ENCODE results near the gene TTC34. TPM values are rescaled to one million over a fixed set of nuclear protein-coding genes. Genes with fewer than 3 reads are reported as not detected.

The TTC34 gene
- total and polyA plus RNA-seq, 2 of the 4 experiments (the other 2 are of a cell fraction), result under 0.01 to 0.09 TPM

- Histone ChIP-seq H3K14ac (replicated peaks; ENCODE audit: low read depth, low read length) (no peak overlapping the region), H3K9me1 (ENCODE audit: insufficient read depth, low read length) (no peaks in the 10 kb centered on the region), H3K9ac (ENCODE audit: low read depth, low read length) (no peak overlapping the region), H3K56ac (ENCODE audit: extremely low read depth, insufficient read depth, low read length) (no peak overlapping the region), H3K79me1 (ENCODE audit: low read depth in 1 of 2, low read length in 2 of 2) (peaks cover 0 to 12% of the 10 kb centered on the region in 2 experiments; a peak in 1 of 4 replicates), H2BK20ac (ENCODE audit: low read depth, low read length) (no peak overlapping the region), H3K36me3 (ENCODE audit: control insufficient read depth, insufficient read depth, low read length) (peaks cover 2% of the 10 kb centered on the region; the same call in 1 of the 2 replicates), H3K4ac (ENCODE audit: low read depth, low read length) (no peak overlapping the region), H2BK15ac (ENCODE audit: low read depth, low read length) (no peak overlapping the region), H3K23ac (ENCODE audit: low read depth, low read length) (no peak overlapping the region), H4K5ac (ENCODE audit: low read depth, low read length) (no peak overlapping the region), H2BK120ac (ENCODE audit: low read depth, low read length) (no peak overlapping the region), H2BK5ac (ENCODE audit: low read depth, low read length, poor library complexity, severe bottlenecking) (no peak overlapping the region), H4K91ac (ENCODE audit: insufficient read depth, low read depth, low read length) (no peak overlapping the region), H4K8ac (ENCODE audit: low read depth in 2 of 2, low read length in 2 of 2) (no peak overlapping the region), H3K4me1 (ENCODE audit: control insufficient read depth, insufficient read depth, low read length) (peaks cover 4% of the 10 kb centered on the region; the same call in 1 of the 2 replicates), H2AK5ac (ENCODE audit: low read depth, low read length) (no peak overlapping the region), H3K4me2 (ENCODE audit: low read depth, low read length) (no peak overlapping the region), H3K9me3 (ENCODE audit: control insufficient read depth, insufficient read depth, low read length) (no peaks in the 10 kb centered on the region), H2AK9ac (replicated peaks; ENCODE audit: low read depth, low read length, poor library complexity) (no peak overlapping the region), H3K27ac (ENCODE audit: insufficient read depth, low read length) (no peak overlapping the region), H4K20me1 (ENCODE audit: insufficient read depth, low read length) (no peaks in the 10 kb centered on the region), H3K4me3 (ENCODE audit: insufficient read depth, low read depth, low read length) (no peak overlapping the region), H3K18ac (ENCODE audit: low read depth, low read length) (no peak overlapping the region), H3K27me3 (ENCODE audit: control insufficient read depth, insufficient read depth, low read length) (no peaks in the 10 kb centered on the region; the same call in 1 of the 2 replicates), H2AFZ (replicated peaks; ENCODE audit: low read length, poor library complexity) (no peak overlapping the region)
- in situ Hi-C loops (cut with MboI; ENCODE audit: low sequenced_read_pairs) (no loop called here), intact Hi-C loops (cut with micrococcal nuclease) (no loop called here), dilution Hi-C loops (cut with HindIII; ENCODE audit: low sequenced_read_pairs, unreplicated experiment) (no loop called here)
- POLR2A ChIA-PET (ENCODE audit: unreplicated experiment), result no interaction called here
- CTCF ChIA-PET, result no interaction called here
- 100% methylated on average over 2 of the region's 12 CpGs; no CpG with 5 or more reads in 1 of the 2 experiments for WGBS, 2 experiments (ENCODE audit: extremely low coverage in 2 of 2, insufficient read length in 1 of 2)
- no TSS peak for BruUV-seq (replicated peaks)
- no peak for TF ChIP-seq CHD1 (IDR thresholded peaks at IDR 0.05; ENCODE audit: low read depth, low read length)
- no peak for TF ChIP-seq NFE2L2 (IDR thresholded peaks at IDR 0.05; ENCODE audit: low read depth, low read length)
- TF ChIP-seq BHLHE40 (IDR thresholded peaks at IDR 0.05; ENCODE audit: low read depth, low read length), result no peak
- no peak for TF ChIP-seq RFX5 (IDR thresholded peaks at IDR 0.05; ENCODE audit: low read depth, low read length)
- no peak for TF ChIP-seq SMC3 (IDR thresholded peaks at IDR 0.05; ENCODE audit: low read depth, low read length)
- no peak for TF ChIP-seq RAD21 (IDR thresholded peaks at IDR 0.05; ENCODE audit: low read length)
- TF ChIP-seq, protein P1, sequence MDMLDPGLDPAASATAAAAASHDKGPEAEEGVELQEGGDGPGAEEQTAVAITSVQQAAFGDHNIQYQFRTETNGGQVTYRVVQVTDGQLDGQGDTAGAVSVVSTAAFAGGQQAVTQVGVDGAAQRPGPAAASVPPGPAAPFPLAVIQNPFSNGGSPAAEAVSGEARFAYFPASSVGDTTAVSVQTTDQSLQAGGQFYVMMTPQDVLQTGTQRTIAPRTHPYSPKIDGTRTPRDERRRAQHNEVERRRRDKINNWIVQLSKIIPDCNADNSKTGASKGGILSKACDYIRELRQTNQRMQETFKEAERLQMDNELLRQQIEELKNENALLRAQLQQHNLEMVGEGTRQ (IDR thresholded peaks at IDR 0.05; ENCODE audit: low read depth, low read length), result no peak
- TF ChIP-seq, protein P2, sequence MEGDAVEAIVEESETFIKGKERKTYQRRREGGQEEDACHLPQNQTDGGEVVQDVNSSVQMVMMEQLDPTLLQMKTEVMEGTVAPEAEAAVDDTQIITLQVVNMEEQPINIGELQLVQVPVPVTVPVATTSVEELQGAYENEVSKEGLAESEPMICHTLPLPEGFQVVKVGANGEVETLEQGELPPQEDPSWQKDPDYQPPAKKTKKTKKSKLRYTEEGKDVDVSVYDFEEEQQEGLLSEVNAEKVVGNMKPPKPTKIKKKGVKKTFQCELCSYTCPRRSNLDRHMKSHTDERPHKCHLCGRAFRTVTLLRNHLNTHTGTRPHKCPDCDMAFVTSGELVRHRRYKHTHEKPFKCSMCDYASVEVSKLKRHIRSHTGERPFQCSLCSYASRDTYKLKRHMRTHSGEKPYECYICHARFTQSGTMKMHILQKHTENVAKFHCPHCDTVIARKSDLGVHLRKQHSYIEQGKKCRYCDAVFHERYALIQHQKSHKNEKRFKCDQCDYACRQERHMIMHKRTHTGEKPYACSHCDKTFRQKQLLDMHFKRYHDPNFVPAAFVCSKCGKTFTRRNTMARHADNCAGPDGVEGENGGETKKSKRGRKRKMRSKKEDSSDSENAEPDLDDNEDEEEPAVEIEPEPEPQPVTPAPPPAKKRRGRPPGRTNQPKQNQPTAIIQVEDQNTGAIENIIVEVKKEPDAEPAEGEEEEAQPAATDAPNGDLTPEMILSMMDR (conservative IDR thresholded peaks at IDR 0.05; ENCODE audit: low read depth, low read length), result no peak
- ATAC-seq (ENCODE audit: low read depth) (no peak), DNase-seq (no peak)
Observed at GRCh38 chr1:2591581-2592261, 209.8 kb downstream of the TTC34 start.
